Osteoblast (primary cell): ENCODE data around the gene CTNND2. TPM values are rescaled to one million over a fixed set of nuclear protein-coding genes. Genes with fewer than 3 reads are reported as not detected.

Experiments used
- DNase-seq: peaks from one replicate; pipeline ENCODE4 v3.0.0; 2011; ENCODE audit warnings: low spot score, mixed read lengths; ENCODE audit not compliant: insufficient read length; ENCODE audit errors: missing footprints
- H2AFZ ChIP-seq: 2 replicates; pipeline ENCODE4 v1.6.0; 2011; ENCODE audit warnings: mild to moderate bottlenecking, low read length
- H3K27ac ChIP-seq: 2 replicates; pipeline ENCODE4 v1.5.1; 2011; ENCODE audit warnings: mild to moderate bottlenecking, low read depth, low read length, moderate library complexity
- H3K27me3 ChIP-seq: 2 replicates; pipeline ENCODE4 v1.6.0; 2012; ENCODE audit warnings: mild to moderate bottlenecking, control low read depth, inconsistent platforms, low read length, moderate library complexity; ENCODE audit not compliant: insufficient read depth
- H3K36me3 ChIP-seq: 2 replicates; pipeline ENCODE4 v1.5.1; 2011; ENCODE audit warnings: mild to moderate bottlenecking, low read length, control low read depth, moderate library complexity; ENCODE audit not compliant: insufficient read depth
- H3K4me1 ChIP-seq: 2 replicates; pipeline ENCODE4 v1.5.1; 2011; ENCODE audit warnings: mild to moderate bottlenecking, low read length, control low read depth, moderate library complexity; ENCODE audit not compliant: insufficient read depth
- H3K4me2 ChIP-seq: 2 replicates; pipeline ENCODE4 v1.6.0; 2011; ENCODE audit warnings: mild to moderate bottlenecking, low read length; ENCODE audit not compliant: insufficient read depth
- H3K4me3 ChIP-seq: fragments of 200-600 bp; sonication (generic); 3 replicates; pipeline ENCODE4 v1.5.1; 2012; ENCODE audit warnings: mild to moderate bottlenecking, low read length, inconsistent platforms; ENCODE audit not compliant: insufficient read depth
- H3K79me2 ChIP-seq: 2 replicates; pipeline ENCODE4 v1.6.0; 2012; ENCODE audit warnings: mild to moderate bottlenecking, low read length, control low read depth, inconsistent platforms; ENCODE audit not compliant: insufficient read depth
- H3K9me3 ChIP-seq: 2 replicates; pipeline ENCODE4 v1.5.1; 2011; ENCODE audit warnings: low read depth, low read length, control low read depth
- H4K20me1 ChIP-seq: 2 replicates; pipeline ENCODE4 v1.6.0; 2012; ENCODE audit warnings: mild to moderate bottlenecking, low read length, control low read depth; ENCODE audit not compliant: insufficient read depth
- total RNA-seq: library from RNA; depleted of rRNA; stranded (reverse); fragments of >200 nt; gene quantifications from 2 replicates; pipeline ENCODE4 v1.2.3, GENCODE V29; 2012
- TF ChIP-seq, protein P1 (sequence below): IDR thresholded peaks from 2 replicates; pipeline ENCODE4 v1.5.1; 2011; ENCODE audit warnings: mild to moderate bottlenecking, low read depth, low read length, moderate library complexity; ENCODE audit errors: extremely low read depth

Gene CTNND2
- total RNA-seq, 1 donor: not detected

GRCh38 chr5:11511878-11512277, 392.4 kb downstream of the CTNND2 start:
- Histone ChIP-seq H3K4me3 (no peak overlapping the region), H3K4me2 (no peak overlapping the region), H3K27ac (no peak overlapping the region), H3K36me3 (no peaks in the 10 kb centered on the region), H3K79me2 (no peaks in the 10 kb centered on the region), H2AFZ (no peak overlapping the region), H3K4me1 (no peaks in the 10 kb centered on the region), H4K20me1 (no peaks in the 10 kb centered on the region), H3K9me3 (peaks cover 3% of the 10 kb centered on the region), H3K27me3 (no peaks in the 10 kb centered on the region)
- no peak for DNase-seq
- TF ChIP-seq, protein P1, sequence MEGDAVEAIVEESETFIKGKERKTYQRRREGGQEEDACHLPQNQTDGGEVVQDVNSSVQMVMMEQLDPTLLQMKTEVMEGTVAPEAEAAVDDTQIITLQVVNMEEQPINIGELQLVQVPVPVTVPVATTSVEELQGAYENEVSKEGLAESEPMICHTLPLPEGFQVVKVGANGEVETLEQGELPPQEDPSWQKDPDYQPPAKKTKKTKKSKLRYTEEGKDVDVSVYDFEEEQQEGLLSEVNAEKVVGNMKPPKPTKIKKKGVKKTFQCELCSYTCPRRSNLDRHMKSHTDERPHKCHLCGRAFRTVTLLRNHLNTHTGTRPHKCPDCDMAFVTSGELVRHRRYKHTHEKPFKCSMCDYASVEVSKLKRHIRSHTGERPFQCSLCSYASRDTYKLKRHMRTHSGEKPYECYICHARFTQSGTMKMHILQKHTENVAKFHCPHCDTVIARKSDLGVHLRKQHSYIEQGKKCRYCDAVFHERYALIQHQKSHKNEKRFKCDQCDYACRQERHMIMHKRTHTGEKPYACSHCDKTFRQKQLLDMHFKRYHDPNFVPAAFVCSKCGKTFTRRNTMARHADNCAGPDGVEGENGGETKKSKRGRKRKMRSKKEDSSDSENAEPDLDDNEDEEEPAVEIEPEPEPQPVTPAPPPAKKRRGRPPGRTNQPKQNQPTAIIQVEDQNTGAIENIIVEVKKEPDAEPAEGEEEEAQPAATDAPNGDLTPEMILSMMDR: no peak

DNA sequence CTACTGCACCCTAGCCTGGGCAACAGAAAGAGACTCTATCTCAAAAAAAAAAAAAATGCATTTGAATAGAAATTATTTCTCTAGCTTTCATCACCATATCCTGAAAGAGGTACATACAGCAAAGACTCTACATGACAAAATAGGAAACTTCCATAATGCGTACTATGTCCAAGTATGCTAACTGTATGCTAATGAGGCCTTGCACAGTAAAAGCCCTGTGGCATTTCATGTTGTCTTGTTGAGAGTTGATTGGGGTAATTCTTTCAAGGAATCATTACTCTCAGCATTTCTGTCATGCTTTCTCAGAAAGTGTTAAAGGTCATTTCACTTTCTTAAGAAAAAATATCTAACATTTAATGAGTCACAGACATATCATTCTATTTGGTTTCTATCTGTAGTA, 393.4 kb downstream of the CTNND2 start:
- Histone ChIP-seq H4K20me1 (no peaks in the 10 kb centered on the region), H2AFZ (no peak overlapping the region), H3K27ac (no peak overlapping the region), H3K27me3 (no peaks in the 10 kb centered on the region), H3K36me3 (no peaks in the 10 kb centered on the region), H3K79me2 (no peaks in the 10 kb centered on the region), H3K9me3 (peaks cover 3% of the 10 kb centered on the region), H3K4me3 (no peak overlapping the region), H3K4me2 (no peak overlapping the region), H3K4me1 (no peaks in the 10 kb centered on the region)
- TF ChIP-seq, protein P1: no peak
- DNase-seq: no peak

DNA sequence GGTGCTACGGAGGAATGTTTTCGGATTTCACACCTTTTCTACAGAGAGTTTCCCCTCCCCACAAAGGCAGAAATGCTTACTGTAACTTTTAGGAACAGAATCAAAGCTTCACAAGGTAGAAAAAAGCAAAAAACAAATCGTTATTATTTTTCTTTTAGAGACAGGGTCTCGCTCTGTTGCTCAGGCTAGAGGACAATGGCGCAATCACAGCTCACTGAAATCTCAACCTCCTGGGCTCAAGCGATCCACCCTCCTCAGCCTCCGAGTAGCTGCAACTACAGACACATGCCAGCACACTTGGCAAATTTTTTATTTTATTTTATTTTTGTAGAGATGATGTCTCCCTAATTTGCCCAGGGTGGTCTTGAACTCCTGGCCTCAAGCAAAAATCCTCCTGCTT, 394.5 kb downstream of the CTNND2 start:
- Histone ChIP-seq H3K27me3 (no peaks in the 10 kb centered on the region), H3K4me1 (no peaks in the 10 kb centered on the region), H3K9me3 (peaks cover 3% of the 10 kb centered on the region), H3K27ac (no peak overlapping the region), H3K4me2 (no peak overlapping the region), H4K20me1 (no peaks in the 10 kb centered on the region), H2AFZ (no peak overlapping the region), H3K79me2 (no peaks in the 10 kb centered on the region), H3K36me3 (no peaks in the 10 kb centered on the region), H3K4me3 (no peak overlapping the region)
- TF ChIP-seq, protein P1: no peak
- no peak for DNase-seq

DNA sequence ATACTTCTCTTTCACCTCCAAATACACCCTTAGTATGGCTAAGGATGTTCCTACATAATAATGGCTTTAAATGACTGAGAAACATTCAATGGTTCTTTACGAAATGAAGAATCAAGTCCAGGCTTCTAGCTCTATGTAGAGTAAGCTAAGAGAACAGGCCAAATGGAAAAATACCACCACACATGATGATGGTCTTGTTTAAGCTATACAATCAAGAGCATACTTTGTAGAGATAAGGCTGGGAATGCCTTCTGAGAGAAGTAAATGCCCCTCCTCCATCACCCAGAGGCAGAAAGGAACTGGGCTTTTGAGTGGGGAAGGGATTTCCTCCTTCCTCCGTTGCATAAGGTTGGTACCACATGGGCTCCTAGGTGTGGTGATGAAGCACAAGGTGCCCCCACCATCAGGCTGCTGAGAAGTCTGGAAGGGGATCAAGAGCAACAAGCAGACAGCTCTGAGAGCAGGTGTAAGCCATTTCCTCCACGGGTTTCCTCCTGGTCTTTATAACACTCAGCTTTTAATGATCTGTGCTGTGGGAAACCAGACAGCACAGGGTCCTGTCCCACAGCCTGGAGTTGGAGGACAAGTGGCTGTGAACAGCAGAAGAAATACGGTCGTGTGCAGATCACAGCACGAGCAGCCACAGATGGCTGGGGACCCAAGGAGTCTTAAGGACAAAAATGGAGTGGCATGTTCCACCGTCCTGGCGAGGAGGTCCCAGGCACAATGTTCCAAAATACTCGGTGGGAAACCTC, 396.9 kb downstream of the CTNND2 start:
- no peaks in the 10 kb centered on the region for H3K36me3 ChIP-seq
- H3K4me2 ChIP-seq: no peak overlapping the region
- no peak overlapping the region for H3K27ac ChIP-seq
- DNase-seq: no peak
- no peaks in the 10 kb centered on the region for H3K27me3 ChIP-seq
- H3K4me3 ChIP-seq: no peak overlapping the region
- no peaks in the 10 kb centered on the region for H4K20me1 ChIP-seq
- H2AFZ ChIP-seq: no peak overlapping the region
- H3K4me1 ChIP-seq: no peaks in the 10 kb centered on the region
- TF ChIP-seq, protein P1: no peak
- peaks cover 3% of the 10 kb centered on the region for H3K9me3 ChIP-seq
- no peaks in the 10 kb centered on the region for H3K79me2 ChIP-seq
